GM08714 (cell line): ENCODE results near the gene HMG20A.
A peak's percentile ranks its signal among the peaks of the same experiment; 100 is the strongest.
"Not testable (repeated sequence)": the region's sequence is repeated elsewhere in the genome, so short reads cannot be mapped to it uniquely, and the experiment has no call there.

Experiments
- H3K4me3 ChIP-seq: fragments of 200-500 bp; sonication (Bioruptor generic); 2 replicates; pipeline ENCODE4 v1.5.1; 2014; ENCODE audit warnings: mild to moderate bottlenecking, low read length, inconsistent platforms
- ZNF274 ChIP-seq: IDR thresholded peaks from 2 replicates; pipeline ENCODE4 v1.6.1; 2012; ENCODE audit warnings: mild to moderate bottlenecking, low read depth, low read length

HMG20A gene

GRCh38 chr15:77395013-77395774 lies 25.5 kb upstream of the HMG20A start:
- H3K4me3 ChIP-seq, result no peak overlapping the region
- no peak for TF ChIP-seq ZNF274

- no peak overlapping the region; the same call in 1 of the 2 replicates for H3K4me3 ChIP-seq
- TF ChIP-seq ZNF274, result no peak
Observed at GRCh38 chr15:77396692-77397091, 24.0 kb upstream of the HMG20A start.

- H3K4me3 ChIP-seq, result no peak overlapping the region
- TF ChIP-seq ZNF274, result no peak
Observed at GRCh38 chr15:77398927-77399326, 21.8 kb upstream of the HMG20A start.

GRCh38 chr15:77400258-77400657 lies 20.4 kb upstream of the HMG20A start:
- no peak for TF ChIP-seq ZNF274
- no peak overlapping the region for H3K4me3 ChIP-seq

DNA sequence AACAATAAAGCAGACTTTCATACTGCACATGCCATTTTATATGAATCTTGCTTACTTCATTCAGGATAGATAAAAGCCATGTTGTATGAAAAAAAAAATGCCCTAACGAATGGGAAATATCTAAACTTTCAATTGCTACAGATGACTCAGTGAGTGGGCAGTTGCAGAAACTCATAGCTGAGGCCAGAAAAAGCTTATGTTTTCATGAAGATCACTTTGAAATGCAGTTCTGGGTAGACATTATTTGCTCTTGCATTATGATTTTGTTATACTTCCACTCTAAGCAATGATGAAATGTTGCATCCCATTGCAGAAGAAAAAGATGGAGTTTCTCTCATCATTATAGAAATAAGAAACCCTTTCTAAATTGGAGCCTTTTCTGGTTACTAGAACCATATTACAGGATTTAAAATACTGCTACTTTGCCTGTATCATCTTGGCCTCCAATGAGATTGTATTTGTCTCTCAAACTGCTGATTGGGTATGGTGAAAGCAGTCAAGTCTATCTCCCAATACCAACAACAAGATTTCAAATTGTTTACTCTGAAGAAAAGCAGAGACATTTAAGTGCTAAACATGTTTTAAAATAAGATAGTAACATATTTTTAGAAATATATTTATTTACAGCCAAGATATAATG lies 17.8 kb upstream of the HMG20A start:
- TF ChIP-seq ZNF274, result no peak
- no peak overlapping the region for H3K4me3 ChIP-seq

DNA sequence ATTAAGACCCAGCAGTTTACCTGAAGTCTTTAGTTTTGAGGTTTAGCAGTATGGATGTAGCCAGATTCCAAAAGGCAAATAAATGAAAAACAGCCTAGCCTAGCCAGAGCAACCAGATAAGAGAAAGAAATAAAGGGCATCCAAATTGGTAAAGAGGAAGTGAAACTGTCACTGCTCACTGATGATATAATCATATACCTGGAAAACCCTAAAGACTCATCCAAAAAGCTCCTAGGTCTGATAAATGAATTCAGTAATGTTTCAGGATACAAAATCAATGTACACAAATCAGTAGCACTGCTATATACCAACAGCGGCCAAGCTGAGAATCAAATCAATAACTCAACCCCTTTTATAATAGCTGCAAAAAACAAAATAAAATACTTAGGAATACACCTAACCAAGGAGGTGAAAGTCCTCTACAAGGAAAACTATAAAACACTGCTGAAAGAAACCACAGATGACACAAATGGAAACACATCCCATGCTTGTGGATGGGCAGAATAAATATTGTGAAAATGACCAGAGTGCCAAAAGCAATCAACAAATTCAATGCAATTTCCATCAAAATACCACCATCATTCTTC lies 14.4 kb upstream of the HMG20A start:
- not testable (repeated sequence) for H3K4me3 ChIP-seq

DNA sequence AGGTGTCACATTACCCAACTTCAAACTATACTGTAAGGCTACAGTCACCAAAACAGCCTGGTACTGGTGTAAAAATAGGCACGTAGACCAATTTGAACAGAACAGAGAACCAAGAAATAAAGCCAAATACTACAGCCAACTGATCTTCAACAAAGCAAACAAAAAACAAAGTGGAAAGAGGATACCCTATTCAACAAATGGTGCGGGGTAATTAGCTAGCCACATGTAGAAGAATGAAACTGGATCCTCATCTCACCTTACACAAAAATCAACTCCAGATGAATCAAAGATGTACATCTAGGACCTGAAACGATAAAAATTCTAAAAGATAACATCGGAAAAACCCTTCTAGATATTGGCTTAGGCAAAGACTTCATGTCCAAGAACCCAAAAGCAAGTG lies 13.8 kb upstream of the HMG20A start:
- no peak for TF ChIP-seq ZNF274
- H3K4me3 ChIP-seq, result no peak overlapping the region

- TF ChIP-seq ZNF274, result no peak
Observed at GRCh38 chr15:77409259-77410156, 11.2 kb upstream of the HMG20A start.

DNA sequence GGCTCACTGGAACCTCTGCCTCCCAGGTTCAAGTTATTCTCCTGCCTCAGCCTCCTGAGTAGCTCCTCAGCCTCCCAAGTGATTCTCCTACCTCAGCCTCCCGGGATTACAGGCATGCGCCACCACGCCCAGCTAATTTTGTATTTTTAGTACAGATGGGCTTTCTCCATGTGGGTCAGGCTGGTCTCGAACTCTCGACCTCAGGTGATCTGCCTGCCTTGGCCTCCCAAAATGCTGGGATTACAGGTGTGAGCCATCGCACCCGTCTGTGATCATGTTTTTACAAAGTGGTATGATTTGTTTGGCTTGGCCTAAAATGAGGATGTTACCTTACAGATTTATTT lies 10.6 kb upstream of the HMG20A start:
- H3K4me3 ChIP-seq, result peak overlapping the region; percentile 7; the same call in 1 of the 2 replicates

More at GRCh38 chr15:77409259-77410156, 11.2 kb upstream of the HMG20A start:
- no peak overlapping the region; the same call in 1 of the 2 replicates for H3K4me3 ChIP-seq

GRCh38 chr15:77410701-77411618 lies 9.7 kb upstream of the HMG20A start:
- peak overlapping the region; percentile 32 for H3K4me3 ChIP-seq
- no peak for TF ChIP-seq ZNF274

GRCh38 chr15:77411619-77411976 lies 9.1 kb upstream of the HMG20A start:
- TF ChIP-seq ZNF274, result no peak

GRCh38 chr15:77412972-77413698 lies 7.6 kb upstream of the HMG20A start:
- no peak for TF ChIP-seq ZNF274
- no peak overlapping the region for H3K4me3 ChIP-seq

More at GRCh38 chr15:77411619-77411976, 9.1 kb upstream of the HMG20A start:
- H3K4me3 ChIP-seq, result peak overlapping the region; percentile 32; the same call in 1 of the 2 replicates
